ENCODE results near the gene ISM1.

Gene ISM1

DNA sequence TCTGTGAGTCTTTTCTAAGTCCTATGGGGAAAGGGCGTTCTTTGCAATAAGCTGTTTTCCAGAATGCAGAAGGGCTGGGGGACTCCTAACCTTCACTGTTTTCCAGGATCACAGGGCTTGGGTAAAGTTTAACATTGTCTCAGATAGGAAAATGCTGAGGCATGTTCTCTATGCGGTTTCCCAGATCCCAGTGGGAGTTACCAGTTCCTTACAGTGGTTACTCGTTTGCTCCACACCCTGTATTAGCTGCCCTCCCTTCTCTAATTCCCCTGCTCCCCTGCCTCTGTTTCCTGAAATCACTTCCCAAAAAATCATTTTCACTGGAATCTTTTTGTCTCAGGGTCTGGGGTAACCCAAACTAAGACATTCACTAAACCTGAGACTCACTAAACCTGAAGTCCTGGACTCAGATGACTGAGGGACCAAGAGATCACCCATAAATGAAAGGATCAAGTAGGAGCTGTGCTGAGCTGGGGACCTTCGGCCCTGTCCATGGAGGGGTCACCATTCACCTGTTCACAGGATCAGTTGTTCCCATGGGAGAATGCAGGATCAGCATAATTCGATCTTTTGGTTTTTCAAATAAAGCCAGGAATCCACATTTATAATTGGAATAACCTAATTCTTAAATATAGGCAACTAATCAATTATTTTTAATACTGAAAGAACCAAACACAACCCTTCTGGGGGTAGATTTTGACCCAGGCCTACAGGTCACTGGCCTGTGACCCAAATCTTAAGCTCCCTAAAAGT, 76.2 kb downstream of the ISM1 start:
- no peak for DNase-seq (ENCODE audit: extremely low spot score)
- TF ChIP-seq, protein P1, sequence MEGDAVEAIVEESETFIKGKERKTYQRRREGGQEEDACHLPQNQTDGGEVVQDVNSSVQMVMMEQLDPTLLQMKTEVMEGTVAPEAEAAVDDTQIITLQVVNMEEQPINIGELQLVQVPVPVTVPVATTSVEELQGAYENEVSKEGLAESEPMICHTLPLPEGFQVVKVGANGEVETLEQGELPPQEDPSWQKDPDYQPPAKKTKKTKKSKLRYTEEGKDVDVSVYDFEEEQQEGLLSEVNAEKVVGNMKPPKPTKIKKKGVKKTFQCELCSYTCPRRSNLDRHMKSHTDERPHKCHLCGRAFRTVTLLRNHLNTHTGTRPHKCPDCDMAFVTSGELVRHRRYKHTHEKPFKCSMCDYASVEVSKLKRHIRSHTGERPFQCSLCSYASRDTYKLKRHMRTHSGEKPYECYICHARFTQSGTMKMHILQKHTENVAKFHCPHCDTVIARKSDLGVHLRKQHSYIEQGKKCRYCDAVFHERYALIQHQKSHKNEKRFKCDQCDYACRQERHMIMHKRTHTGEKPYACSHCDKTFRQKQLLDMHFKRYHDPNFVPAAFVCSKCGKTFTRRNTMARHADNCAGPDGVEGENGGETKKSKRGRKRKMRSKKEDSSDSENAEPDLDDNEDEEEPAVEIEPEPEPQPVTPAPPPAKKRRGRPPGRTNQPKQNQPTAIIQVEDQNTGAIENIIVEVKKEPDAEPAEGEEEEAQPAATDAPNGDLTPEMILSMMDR (IDR thresholded peaks at IDR 0.05; ENCODE audit: control extremely low read depth, extremely low read depth, low read depth, missing control alignments), result no peak
- ChIA-PET CTCF (interaction anchor here (0.7 kb wide), 1 partner anchor 249 kb away, joined by 3 read pairs; no protein-coding TSS in a partner anchor), POLR2A (no interaction called here)

DNA sequence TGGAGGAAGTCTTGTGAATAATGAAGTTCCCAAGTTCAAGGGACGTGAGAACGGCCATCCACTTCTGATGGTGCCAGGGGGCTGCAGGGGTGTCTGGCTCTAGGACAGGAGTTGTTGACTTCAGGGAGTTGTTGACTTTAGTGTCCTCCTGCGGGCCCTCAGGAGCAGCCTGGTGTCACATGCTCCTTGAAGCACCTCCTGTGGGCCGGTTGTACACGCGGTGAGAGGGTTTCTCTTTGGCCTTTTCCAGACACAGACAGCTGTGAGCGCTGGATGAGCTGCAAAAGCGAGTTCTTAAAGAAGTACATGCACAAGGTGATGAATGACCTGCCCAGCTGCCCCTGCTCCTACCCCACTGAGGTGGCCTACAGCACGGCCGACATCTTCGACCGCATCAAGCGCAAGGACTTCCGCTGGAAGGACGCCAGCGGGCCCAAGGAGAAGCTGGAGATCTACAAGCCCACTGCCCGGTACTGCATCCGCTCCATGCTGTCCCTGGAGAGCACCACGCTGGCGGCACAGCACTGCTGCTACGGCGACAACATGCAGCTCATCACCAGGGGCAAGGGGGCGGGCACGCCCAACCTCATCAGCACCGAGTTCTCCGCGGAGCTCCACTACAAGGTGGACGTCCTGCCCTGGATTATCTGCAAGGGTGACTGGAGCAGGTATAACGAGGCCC, 77.8 kb downstream of the ISM1 start:
- TF ChIP-seq, protein P1 (IDR thresholded peaks at IDR 0.05; ENCODE audit: control extremely low read depth, extremely low read depth, low read depth, missing control alignments), result no peak
- DNase-seq (ENCODE audit: extremely low spot score), result no peak
- ChIA-PET POLR2A (no interaction called here), CTCF (interaction anchor here (0.9 kb wide), 1 partner anchor 86 kb away, joined by 3 read pairs; no protein-coding TSS in a partner anchor)

DNA sequence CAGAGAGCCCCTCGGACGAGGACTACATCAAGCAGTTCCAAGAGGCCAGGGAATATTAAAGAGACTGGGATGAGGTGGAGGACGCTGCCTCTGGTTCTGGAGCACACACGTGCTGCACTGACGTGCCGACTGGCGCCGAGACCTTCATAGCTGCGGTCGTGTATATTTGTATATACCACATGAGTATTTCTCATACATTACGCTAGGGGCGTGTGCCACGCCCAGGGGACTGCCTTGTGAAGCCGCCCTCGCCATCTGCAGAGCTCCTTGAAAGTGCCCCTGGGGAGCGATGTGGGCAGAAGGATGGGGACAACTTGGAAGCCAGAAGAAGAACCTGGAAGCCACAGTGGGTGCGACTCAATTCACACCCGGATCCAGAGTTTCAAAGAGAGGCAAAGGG, 78.3 kb downstream of the ISM1 start:
- ChIA-PET POLR2A (no interaction called here), CTCF (interaction anchor here (0.9 kb wide), 1 partner anchor 86 kb away, joined by 3 read pairs; no protein-coding TSS in a partner anchor)
- DNase-seq (ENCODE audit: extremely low spot score), result no peak
- TF ChIP-seq, protein P1 (IDR thresholded peaks at IDR 0.05; ENCODE audit: control extremely low read depth, extremely low read depth, low read depth, missing control alignments), result no peak

DNA sequence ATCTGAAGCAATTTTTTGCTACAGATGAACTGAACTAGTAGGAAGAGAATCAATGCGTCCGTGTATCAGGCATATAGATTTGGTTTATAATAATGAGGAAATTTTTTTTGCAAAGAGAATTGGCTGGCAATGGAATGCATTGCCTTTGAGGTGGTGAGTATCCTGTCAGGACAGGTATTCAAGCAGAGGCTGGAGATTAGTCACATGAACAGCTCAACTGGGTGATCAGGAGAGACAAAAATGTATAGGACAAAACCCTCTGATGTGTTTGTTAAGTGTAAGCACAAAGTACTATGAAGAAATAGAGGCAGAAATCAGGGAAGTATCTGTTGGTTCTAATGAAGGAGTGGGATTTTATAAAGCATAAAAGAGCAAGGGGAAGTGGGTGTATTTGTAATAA, 80.5 kb downstream of the ISM1 start:
- POLR2A ChIA-PET, result no interaction called here

DNA sequence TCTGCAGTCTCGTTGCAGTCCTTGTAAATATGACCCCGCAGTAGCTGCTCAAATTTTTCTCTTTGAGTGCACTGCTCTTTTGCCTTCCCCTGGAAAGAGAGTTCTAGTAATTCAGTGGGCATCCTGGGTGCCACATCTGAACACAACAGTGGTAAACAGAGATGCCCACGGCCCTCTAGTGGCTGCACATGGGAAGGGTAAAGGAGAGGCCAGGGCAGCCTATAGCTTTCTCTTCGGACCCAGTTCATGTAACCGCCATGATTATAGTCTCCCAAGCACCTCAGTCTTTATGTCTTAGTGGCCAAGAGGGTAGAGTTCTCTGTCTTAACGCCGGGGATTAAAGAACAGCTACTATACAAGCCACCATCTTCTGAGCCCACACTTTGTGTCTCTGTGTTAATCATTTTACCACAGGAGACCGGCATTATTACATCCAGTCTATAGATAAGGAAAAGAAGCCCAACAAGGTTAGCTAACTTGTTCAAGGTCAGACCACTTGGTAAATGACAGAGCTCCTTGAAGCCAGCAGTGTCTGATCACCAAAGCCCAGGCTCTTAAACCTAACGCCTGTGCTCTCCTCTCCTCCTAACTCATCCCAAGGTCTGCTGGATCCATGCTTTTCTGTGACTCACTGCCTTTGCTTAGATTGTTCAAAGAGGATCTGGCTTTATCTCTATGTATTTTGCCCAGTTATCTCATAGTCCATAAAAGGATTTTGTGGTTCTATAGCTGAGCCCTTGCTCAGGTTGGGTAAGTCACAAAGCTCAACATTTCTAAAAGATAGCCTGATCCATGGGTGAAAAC, 81.8 kb downstream of the ISM1 start:
- TF ChIP-seq, protein P1 (IDR thresholded peaks at IDR 0.05; ENCODE audit: control extremely low read depth, extremely low read depth, low read depth, missing control alignments), result peak; percentile 54
- peak; percentile 50 for DNase-seq (ENCODE audit: extremely low spot score)
- ChIA-PET POLR2A (no interaction called here), CTCF (interaction anchor here (0.6 to 2.9 kb wide), 29 partner anchors 8 to 516 kb away, joined by 3 to 18 read pairs (median 4); no protein-coding TSS in a partner anchor)

More for the DNA sequence above, 80.5 kb downstream of the ISM1 start:
- DNase-seq (ENCODE audit: extremely low spot score), result no peak
- CTCF ChIA-PET, result interaction anchor here (1.3 to 2.9 kb wide), 10 partner anchors 8 to 245 kb away, joined by 4 to 18 read pairs (median 7); no protein-coding TSS in a partner anchor
- TF ChIP-seq, protein P1 (IDR thresholded peaks at IDR 0.05; ENCODE audit: control extremely low read depth, extremely low read depth, low read depth, missing control alignments), result no peak

DNA sequence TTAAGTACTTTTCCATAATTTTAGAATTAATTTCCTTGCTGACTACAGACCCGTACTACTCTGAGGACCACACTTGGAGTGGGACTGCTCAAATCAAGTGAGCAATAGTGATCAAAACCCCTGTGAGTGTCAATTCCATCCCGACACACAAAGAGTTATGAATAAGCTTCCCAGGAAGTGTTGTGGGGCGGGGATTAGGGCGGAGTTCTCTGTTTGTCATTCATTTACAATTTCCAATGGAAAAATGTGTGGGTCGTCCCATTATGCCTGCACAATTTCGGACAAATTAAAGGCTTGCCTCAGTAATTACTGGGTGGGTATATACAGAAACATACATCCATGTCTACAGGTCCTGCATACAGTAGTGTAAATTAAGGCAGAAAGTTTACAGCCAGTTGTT, 84.2 kb downstream of the ISM1 start:
- no peak for DNase-seq (ENCODE audit: extremely low spot score)
- ChIA-PET CTCF (interaction anchor here (1.3 kb wide), 2 partner anchors 10 to 238 kb away, joined by 3 to 4 read pairs; no protein-coding TSS in a partner anchor), POLR2A (no interaction called here)
- TF ChIP-seq, protein P1 (IDR thresholded peaks at IDR 0.05; ENCODE audit: control extremely low read depth, extremely low read depth, low read depth, missing control alignments), result no peak
